ENCODE data around the gene GATA2.

The GATA2 gene

GRCh38 chr3:128492671-128493569 is at the start of gene GATA2:
GATA2 (minus strand) TSS chr3:128493201; CDS start chr3:128487031, 6,170 bp downstream.
- DNase-seq, result peak; percentile 53
- no peak for ATAC-seq

GRCh38 chr3:128541246-128541645 is 48.2 kb upstream of the GATA2 start:
- no peak for DNase-seq
- ATAC-seq, result no peak

GRCh38 chr3:128539376-128539775 is 46.4 kb upstream of the GATA2 start:
- ATAC-seq (no peak), DNase-seq (no peak)

GRCh38 chr3:128537091-128537703 is 44.2 kb upstream of the GATA2 start:
- no peak for ATAC-seq
- no peak for DNase-seq

GRCh38 chr3:128532012-128532983 is 39.3 kb upstream of the GATA2 start:
- DNase-seq (no peak), ATAC-seq (no peak)

GRCh38 chr3:128524374-128525299 is 31.6 kb upstream of the GATA2 start:
- ATAC-seq, result no peak
- no peak for DNase-seq

GRCh38 chr3:128523591-128523990 is 30.6 kb upstream of the GATA2 start:
- no peak for DNase-seq
- ATAC-seq, result no peak

GRCh38 chr3:128521715-128522114 is 28.7 kb upstream of the GATA2 start:
- ATAC-seq (no peak), DNase-seq (no peak)

- DNase-seq, result no peak
- no peak for ATAC-seq
These were observed 25.8 kb upstream of the GATA2 start for GRCh38 chr3:128518587-128519490.

- no peak for ATAC-seq
- no peak for DNase-seq
These were observed 24.6 kb upstream of the GATA2 start for GRCh38 chr3:128517648-128518047.

- DNase-seq (no peak), ATAC-seq (no peak)
These were observed 23.0 kb upstream of the GATA2 start for GRCh38 chr3:128515967-128516366.

GRCh38 chr3:128508852-128509251 is 15.9 kb upstream of the GATA2 start:
- no peak for DNase-seq
- no peak for ATAC-seq

- ATAC-seq, result no peak
- DNase-seq, result no peak
These were observed 13.8 kb upstream of the GATA2 start for GRCh38 chr3:128506754-128507153.

- no peak for ATAC-seq
- no peak for DNase-seq
These were observed 12.8 kb upstream of the GATA2 start for GRCh38 chr3:128505771-128506170.

- no peak for DNase-seq
These were observed 12.1 kb upstream of the GATA2 start for GRCh38 chr3:128504963-128505730.

GRCh38 chr3:128504533-128504915 is 11.5 kb upstream of the GATA2 start:
- no peak for ATAC-seq
- no peak for DNase-seq

More at GRCh38 chr3:128504963-128505730, 12.1 kb upstream of the GATA2 start:
- no peak for ATAC-seq

GRCh38 chr3:128503751-128504532 is 10.9 kb upstream of the GATA2 start:
- ATAC-seq (no peak), DNase-seq (no peak)

GRCh38 chr3:128503164-128503651 is 10.2 kb upstream of the GATA2 start:
- ATAC-seq (no peak), DNase-seq (no peak)

Measured in stimulated activated naive CD8-positive, alpha-beta T cell treated with anti-CD3 and anti-CD28 coated beads, Interleukin-15, Interleukin-2, amounts not matched to agents 100 U/mL and 50 U/mL, for 24 hours (primary cell).